D721Med (cell line): Measurements from ENCODE around the gene TNS1.

Experiments
- DNase-seq: peaks from one replicate; pipeline ENCODE4 v3.0.0; 2011; ENCODE audit warnings: low spot score; ENCODE audit not compliant: insufficient read length
- FAIRE-seq: peaks from 2 replicates; lab custom pipeline; 2011; peaks lifted over from hg19 to GRCh38; lab: Jason Lieb, UNC
- TF ChIP-seq, protein P1 (sequence below): IDR thresholded peaks from 2 replicates; pipeline ENCODE4 v1.5.1; 2012; ENCODE audit warnings: mild to moderate bottlenecking, control low read depth; ENCODE audit not compliant: insufficient read depth; ENCODE audit errors: missing control alignments

The TNS1 gene

GRCh38 chr2:217807025-217807424 is 195.8 kb downstream of the TNS1 start:
- no peak for FAIRE-seq
- TF ChIP-seq, protein P1, sequence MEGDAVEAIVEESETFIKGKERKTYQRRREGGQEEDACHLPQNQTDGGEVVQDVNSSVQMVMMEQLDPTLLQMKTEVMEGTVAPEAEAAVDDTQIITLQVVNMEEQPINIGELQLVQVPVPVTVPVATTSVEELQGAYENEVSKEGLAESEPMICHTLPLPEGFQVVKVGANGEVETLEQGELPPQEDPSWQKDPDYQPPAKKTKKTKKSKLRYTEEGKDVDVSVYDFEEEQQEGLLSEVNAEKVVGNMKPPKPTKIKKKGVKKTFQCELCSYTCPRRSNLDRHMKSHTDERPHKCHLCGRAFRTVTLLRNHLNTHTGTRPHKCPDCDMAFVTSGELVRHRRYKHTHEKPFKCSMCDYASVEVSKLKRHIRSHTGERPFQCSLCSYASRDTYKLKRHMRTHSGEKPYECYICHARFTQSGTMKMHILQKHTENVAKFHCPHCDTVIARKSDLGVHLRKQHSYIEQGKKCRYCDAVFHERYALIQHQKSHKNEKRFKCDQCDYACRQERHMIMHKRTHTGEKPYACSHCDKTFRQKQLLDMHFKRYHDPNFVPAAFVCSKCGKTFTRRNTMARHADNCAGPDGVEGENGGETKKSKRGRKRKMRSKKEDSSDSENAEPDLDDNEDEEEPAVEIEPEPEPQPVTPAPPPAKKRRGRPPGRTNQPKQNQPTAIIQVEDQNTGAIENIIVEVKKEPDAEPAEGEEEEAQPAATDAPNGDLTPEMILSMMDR: no peak
- no peak for DNase-seq

- TF ChIP-seq, protein P1: no peak
- DNase-seq (no peak), FAIRE-seq (no peak)
Observed at GRCh38 chr2:217806482-217806765, 196.4 kb downstream of the TNS1 start.

GRCh38 chr2:217805668-217806481 is 196.9 kb downstream of the TNS1 start:
- DNase-seq (no peak), FAIRE-seq (no peak)
- TF ChIP-seq, protein P1: no peak

- DNase-seq: no peak
- FAIRE-seq: no peak
- TF ChIP-seq, protein P1: no peak
Observed at GRCh38 chr2:217804791-217805667, 197.8 kb downstream of the TNS1 start.

DNA sequence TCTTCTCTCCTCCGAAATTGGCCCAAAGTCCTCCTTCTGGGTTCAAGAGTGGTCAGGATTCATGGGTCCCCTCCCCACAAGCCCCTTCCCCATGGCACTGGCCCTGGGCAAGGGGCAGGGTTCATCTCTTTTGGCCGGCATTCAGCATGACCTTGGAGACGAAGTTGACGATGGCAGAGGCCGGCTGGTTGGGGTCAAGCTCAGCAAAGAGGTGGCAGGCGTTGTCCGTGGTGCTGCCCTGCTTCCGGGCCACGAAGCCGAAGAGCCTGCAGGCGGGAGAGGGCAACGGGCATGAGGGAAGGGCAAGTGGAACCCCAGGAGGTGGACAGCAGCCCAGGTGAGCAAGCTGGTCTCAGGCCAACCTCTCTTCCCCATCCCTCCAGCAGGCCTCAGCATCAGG is 198.5 kb downstream of the TNS1 start:
- no peak for FAIRE-seq
- TF ChIP-seq, protein P1: no peak
- no peak for DNase-seq

- DNase-seq: no peak
- FAIRE-seq: no peak
- TF ChIP-seq, protein P1: no peak
Observed at GRCh38 chr2:217803653-217803960, 199.2 kb downstream of the TNS1 start.
